Right lobe of liver (tissue), 4 donors: ENCODE data around the gene IWS1.

Source experiments
- POLR2A ChIP-seq: fragments of 450-650 bp; IDR thresholded peaks from one replicate; pipeline ENCODE4 v1.6.1; 2017; ENCODE audit warnings: antibody characterized with exemption, mild to moderate bottlenecking
- TF ChIP-seq, protein P1 (sequence below), 4 donors: fragments of 200-600 bp in 3 of 4; fragments of 450-650 bp in 1 of 4; IDR thresholded peaks; one replicate each; pipeline versions ENCODE4 v1.5.1 to v1.8.0; 2016 to 2022; ENCODE audit warnings: antibody characterized with exemption in 4 of 4, mild to moderate bottlenecking in 2 of 4
- donor health status: DM: no; HTN: no; CAD: no.
- donor health status: DM: no; HTN: no; CAD: no.
- donor health status: DM: no; HTN: yes; CAD: no.

DNA sequence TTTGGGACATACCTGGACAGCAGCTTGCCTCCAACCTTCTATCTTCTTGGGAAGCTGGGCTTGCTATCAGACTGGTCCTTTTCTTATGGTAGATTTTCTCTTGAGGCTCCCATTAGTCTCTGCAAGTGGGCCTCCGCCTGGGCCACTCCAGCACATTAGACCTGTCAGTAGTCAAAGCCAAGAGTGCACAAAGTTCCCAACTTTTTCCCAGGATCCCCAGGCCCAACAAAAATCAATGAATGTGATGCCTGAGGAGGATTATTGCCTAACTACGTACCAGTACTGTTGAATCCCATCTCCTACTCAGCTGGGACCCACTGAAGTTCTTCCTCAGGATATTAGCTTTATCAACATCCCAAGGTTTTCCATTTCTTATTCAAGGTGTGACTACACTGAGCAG lies 56.3 kb downstream of the IWS1 start:
- TF ChIP-seq POLR2A = no peak
- TF ChIP-seq, protein P1, sequence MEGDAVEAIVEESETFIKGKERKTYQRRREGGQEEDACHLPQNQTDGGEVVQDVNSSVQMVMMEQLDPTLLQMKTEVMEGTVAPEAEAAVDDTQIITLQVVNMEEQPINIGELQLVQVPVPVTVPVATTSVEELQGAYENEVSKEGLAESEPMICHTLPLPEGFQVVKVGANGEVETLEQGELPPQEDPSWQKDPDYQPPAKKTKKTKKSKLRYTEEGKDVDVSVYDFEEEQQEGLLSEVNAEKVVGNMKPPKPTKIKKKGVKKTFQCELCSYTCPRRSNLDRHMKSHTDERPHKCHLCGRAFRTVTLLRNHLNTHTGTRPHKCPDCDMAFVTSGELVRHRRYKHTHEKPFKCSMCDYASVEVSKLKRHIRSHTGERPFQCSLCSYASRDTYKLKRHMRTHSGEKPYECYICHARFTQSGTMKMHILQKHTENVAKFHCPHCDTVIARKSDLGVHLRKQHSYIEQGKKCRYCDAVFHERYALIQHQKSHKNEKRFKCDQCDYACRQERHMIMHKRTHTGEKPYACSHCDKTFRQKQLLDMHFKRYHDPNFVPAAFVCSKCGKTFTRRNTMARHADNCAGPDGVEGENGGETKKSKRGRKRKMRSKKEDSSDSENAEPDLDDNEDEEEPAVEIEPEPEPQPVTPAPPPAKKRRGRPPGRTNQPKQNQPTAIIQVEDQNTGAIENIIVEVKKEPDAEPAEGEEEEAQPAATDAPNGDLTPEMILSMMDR (IDR thresholded peaks at IDR 0.05) = no peak
